H9 (cell line): ENCODE data around the gene UQCRC1. TPM values are rescaled to one million over a fixed set of nuclear protein-coding genes. Genes with fewer than 3 reads are reported as not detected.

Experiments
- DNase-seq: peaks from one replicate; pipeline ENCODE4 v3.0.0-alpha.2; 2017
- H2AFZ ChIP-seq: one replicate; pipeline ENCODE4 v1.6.1; 2013; ENCODE audit warnings: mild to moderate bottlenecking, low read length, control low read depth, moderate library complexity
- H2AK5ac ChIP-seq: 2 replicates; pipeline ENCODE4 v1.6.1; 2013; ENCODE audit warnings: low read length, control low read depth, mixed read lengths; ENCODE audit not compliant: insufficient read length
- H2BK120ac ChIP-seq: one replicate; pipeline ENCODE4 v1.6.1; 2013; ENCODE audit warnings: low read depth, mild to moderate bottlenecking, low read length, control low read depth, inconsistent platforms; ENCODE audit not compliant: poor library complexity, severe bottlenecking
- H2BK12ac ChIP-seq: 2 replicates; pipeline ENCODE4 v1.6.1; 2013; ENCODE audit warnings: low read length, control low read depth, mixed read lengths, low read depth; ENCODE audit not compliant: insufficient read length
- H2BK15ac ChIP-seq: 2 replicates; pipeline ENCODE4 v1.6.1; 2013; ENCODE audit warnings: low read depth, low read length, control low read depth
- H2BK20ac ChIP-seq: one replicate; pipeline ENCODE4 v1.6.1; 2013; ENCODE audit warnings: low read depth, mild to moderate bottlenecking, low read length, control low read depth, inconsistent platforms; ENCODE audit not compliant: poor library complexity, severe bottlenecking
- H2BK5ac ChIP-seq: 2 replicates; pipeline ENCODE4 v1.6.1; 2013; ENCODE audit warnings: low read length, control low read depth, mixed read lengths; ENCODE audit not compliant: insufficient read length
- H3K14ac ChIP-seq: 2 replicates; pipeline ENCODE4 v1.6.1; 2013; ENCODE audit warnings: low read length, control low read depth; ENCODE audit not compliant: insufficient read depth
- H3K18ac ChIP-seq: 2 replicates; pipeline ENCODE4 v1.6.1; 2013; ENCODE audit warnings: low read depth, mild to moderate bottlenecking, mixed read lengths, low read length, control low read depth; ENCODE audit not compliant: insufficient read length
- H3K23ac ChIP-seq: 2 replicates; pipeline ENCODE4 v1.6.1; 2013; ENCODE audit warnings: low read length, control low read depth, mixed read lengths, low read depth; ENCODE audit not compliant: insufficient read length
- H3K23me2 ChIP-seq: 2 replicates; pipeline ENCODE4 v1.6.1; 2013; ENCODE audit warnings: low read depth, mild to moderate bottlenecking, mixed read lengths, low read length, control low read depth; ENCODE audit not compliant: insufficient read length, poor library complexity, severe bottlenecking
- H3K27ac ChIP-seq: 2 replicates; pipeline ENCODE4 v1.5.1; 2013; ENCODE audit warnings: low read length, control low read depth, mixed read lengths, low read depth; ENCODE audit not compliant: insufficient read length
- H3K27me3 ChIP-seq: 2 replicates; pipeline ENCODE4 v1.6.1; 2013; ENCODE audit warnings: low read length, control low read depth, inconsistent platforms; ENCODE audit not compliant: insufficient read depth
- H3K4ac ChIP-seq: 2 replicates; pipeline ENCODE4 v1.6.1; 2013; ENCODE audit warnings: low read depth, mild to moderate bottlenecking, control low read depth, inconsistent platforms, low read length, moderate library complexity
- H3K4me1 ChIP-seq: 2 replicates; pipeline ENCODE4 v1.6.1; 2013; ENCODE audit warnings: low read length, control low read depth, inconsistent platforms; ENCODE audit not compliant: insufficient read depth
- H3K4me2 ChIP-seq: 2 replicates; pipeline ENCODE4 v1.6.1; 2013; ENCODE audit warnings: low read length, control low read depth, mixed read lengths; ENCODE audit not compliant: insufficient read length, insufficient read depth
- H3K56ac ChIP-seq: 2 replicates; pipeline ENCODE4 v1.6.1; 2013; ENCODE audit warnings: low read depth, mild to moderate bottlenecking, mixed read lengths, low read length, control low read depth; ENCODE audit not compliant: insufficient read length
- H3K79me1 ChIP-seq: 2 replicates; pipeline ENCODE4 v1.6.1; 2013; ENCODE audit warnings: low read depth, mild to moderate bottlenecking, moderate library complexity, low read length, control low read depth, inconsistent platforms; ENCODE audit not compliant: insufficient read depth, poor library complexity, severe bottlenecking
- H3K79me2 ChIP-seq: 2 replicates; pipeline ENCODE4 v1.6.1; 2013; ENCODE audit warnings: low read length, control low read depth, inconsistent platforms; ENCODE audit not compliant: insufficient read depth
- H3K9ac ChIP-seq: 2 replicates; pipeline ENCODE4 v1.6.1; 2013; ENCODE audit warnings: low read length, control low read depth, mixed read lengths; ENCODE audit not compliant: insufficient read length; ENCODE audit errors: extremely low read depth
- H3K9me3 ChIP-seq: one replicate; pipeline ENCODE4 v1.6.1; 2013; ENCODE audit warnings: low read depth, low read length, inconsistent platforms; ENCODE audit not compliant: control insufficient read depth
- H3T11ph ChIP-seq: one replicate; pipeline ENCODE4 v1.6.1; 2013; ENCODE audit warnings: mild to moderate bottlenecking, low read length, control low read depth, inconsistent platforms
- H4K20me1 ChIP-seq: one replicate; pipeline ENCODE4 v1.6.1; 2013; ENCODE audit not compliant: control insufficient read depth, insufficient read length, insufficient read depth
- H4K5ac ChIP-seq: 2 replicates; pipeline ENCODE4 v1.6.1; 2013; ENCODE audit warnings: low read depth, mild to moderate bottlenecking, mixed read lengths, low read length, control low read depth; ENCODE audit not compliant: insufficient read length
- H4K8ac ChIP-seq: replicated peaks from 2 replicates; pipeline ENCODE4 v1.6.1; 2013; ENCODE audit warnings: low read length, control low read depth, mixed read lengths, low read depth; ENCODE audit not compliant: insufficient read length
- H4K91ac ChIP-seq: 2 replicates; pipeline ENCODE4 v1.6.1; 2013; ENCODE audit warnings: low read depth, mild to moderate bottlenecking, moderate library complexity, mixed read lengths, low read length, control low read depth; ENCODE audit not compliant: insufficient read length
- H3K27ac Mint-ChIP-seq, 3 experiments: 2 replicates in 2 of 3; 3 replicates in 1 of 3; pipeline ENCODE4 v1.8.0; 2020 to 2021; ENCODE audit warnings: mixed read lengths in 3 of 3, mild to moderate bottlenecking in 1 of 3, moderate library complexity in 1 of 3
- H3K27me3 Mint-ChIP-seq: 2 replicates; pipeline ENCODE4 v1.8.0; 2021; ENCODE audit warnings: low read depth, mild to moderate bottlenecking, moderate library complexity, mixed read lengths
- H3K36me3 Mint-ChIP-seq, 3 experiments: 2 replicates in 2 of 3; 3 replicates in 1 of 3; pipeline ENCODE4 v1.8.0; 2020 to 2021; ENCODE audit warnings: low read depth in 3 of 3, mixed read lengths in 3 of 3; ENCODE audit not compliant: insufficient read depth in 1 of 3
- H3K4me1 Mint-ChIP-seq, 2 experiments: 2 replicates each; pipeline ENCODE4 v1.8.0; 2020; ENCODE audit warnings: mixed read lengths in 2 of 2
- H3K4me3 Mint-ChIP-seq, 2 experiments: 2 replicates in 1 of 2; 3 replicates in 1 of 2; pipeline ENCODE4 v1.8.0; 2020 to 2021; ENCODE audit warnings: mild to moderate bottlenecking in 2 of 2, mixed read lengths in 2 of 2, moderate library complexity in 1 of 2
- H3K9me3 Mint-ChIP-seq, 2 experiments: 2 replicates in 1 of 2; 3 replicates in 1 of 2; pipeline ENCODE4 v1.8.0; 2020; ENCODE audit warnings: mild to moderate bottlenecking in 2 of 2, mixed read lengths in 2 of 2, moderate library complexity in 1 of 2
- CTCF ChIP-seq: fragments of 200-600 bp; sonication (generic); conservative IDR thresholded peaks from 3 replicates; pipeline ENCODE4 v1.8.0; 2021; ENCODE audit warnings: antibody characterized with exemption, mild to moderate bottlenecking
- WGBS: extraction: QIAGEN DNeasy Blood & Tissue Kit; methylation state at CpG from one replicate; pipeline ENCODE4 v1.1.7; 2013; ENCODE audit warnings: missing lambda C conversion rate, low lambda C conversion rate, mixed read lengths; ENCODE audit not compliant: insufficient read length; ENCODE audit errors: extremely low coverage; 5-methylcytosine and 5-hydroxymethylcytosine counted together
- total RNA-seq: library from RNA; stranded (reverse); gene quantifications from 2 replicates; pipeline ENCODE4 v1.2.1, GENCODE V29; 2021

UQCRC1 gene
- total RNA-seq, 1 experiment from 2014 or later: 285 TPM

GRCh38 chr3:48642605-48643004 is 33.2 kb upstream of the UQCRC1 start:
- Histone ChIP-seq H2AFZ (no peak overlapping the region), H3K18ac (no peak overlapping the region), H3K9ac (no peak overlapping the region), H3K9me3 (no peaks in the 10 kb centered on the region), H3K27ac (no peak overlapping the region), H2BK20ac (no peak overlapping the region), H2AK5ac (no peak overlapping the region), H3K56ac (no peak overlapping the region), H3T11ph (no peak overlapping the region), H2BK120ac (no peak overlapping the region), H2BK5ac (no peak overlapping the region), H2BK12ac (no peak overlapping the region), H3K4me1 (no peaks in the 10 kb centered on the region), H4K91ac (no peak overlapping the region), H2BK15ac (no peak overlapping the region), H3K79me1 (no peaks in the 10 kb centered on the region), H4K20me1 (peaks cover 2% of the 10 kb centered on the region), H3K27me3 (no peaks in the 10 kb centered on the region), H3K4me2 (no peak overlapping the region), H4K5ac (no peak overlapping the region), H3K79me2 (no peaks in the 10 kb centered on the region), H3K23ac (no peak overlapping the region), H4K8ac (no peak overlapping the region), H3K4ac (no peak overlapping the region), H3K23me2 (no peaks in the 10 kb centered on the region), H3K14ac (no peak overlapping the region)
- Mint-ChIP-seq H3K4me3 (no peak overlapping the region), H3K27me3 (no peaks in the 10 kb centered on the region; the same call in 1 of the 2 replicates), H3K27ac (no peak overlapping the region), H3K9me3 (no peaks in the 10 kb centered on the region), H3K36me3 (peaks cover 26 to 76% (median 74%) of the 10 kb centered on the region in 3 experiments), H3K4me1 (peaks cover 6% of the 10 kb centered on the region in 2 experiments; a peak in 3 of 4 replicates)
- DNase-seq: no peak
- no CpG with 5 or more reads among the region's 12 CpGs for WGBS
- TF ChIP-seq CTCF: no peak
